Measurements from ENCODE around the gene CCDC14. TPM values are rescaled to one million over a fixed set of nuclear protein-coding genes. Genes with fewer than 3 reads are reported as not detected.

The CCDC14 gene
- total RNA-seq, 2 experiments from 2014 or later, result 82.9 to 106 TPM

DNA sequence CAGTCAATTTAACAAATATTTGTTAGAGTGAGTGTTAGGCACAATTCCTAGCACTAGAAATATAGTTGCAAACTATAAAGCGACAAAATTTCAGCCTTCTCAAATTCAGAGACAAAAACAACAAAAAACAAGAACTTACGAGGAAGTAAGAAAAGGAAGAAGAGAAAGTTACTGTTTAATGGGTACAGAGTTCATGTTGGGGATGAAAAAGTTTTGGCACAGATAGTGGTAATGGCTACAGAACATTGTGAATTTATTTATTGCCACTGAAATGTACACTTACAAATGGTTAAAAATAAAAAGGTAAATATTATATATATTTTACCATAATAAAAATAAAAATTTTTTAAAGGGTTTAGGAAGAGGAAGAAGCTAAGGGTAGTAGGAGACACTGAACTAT is 21.3 kb downstream of the CCDC14 start:
- intact Hi-C loops (cut with micrococcal nuclease; ENCODE audit: unreplicated experiment), result no loop called here
- CTCF ChIA-PET (ENCODE audit: unreplicated experiment), result no interaction called here

DNA sequence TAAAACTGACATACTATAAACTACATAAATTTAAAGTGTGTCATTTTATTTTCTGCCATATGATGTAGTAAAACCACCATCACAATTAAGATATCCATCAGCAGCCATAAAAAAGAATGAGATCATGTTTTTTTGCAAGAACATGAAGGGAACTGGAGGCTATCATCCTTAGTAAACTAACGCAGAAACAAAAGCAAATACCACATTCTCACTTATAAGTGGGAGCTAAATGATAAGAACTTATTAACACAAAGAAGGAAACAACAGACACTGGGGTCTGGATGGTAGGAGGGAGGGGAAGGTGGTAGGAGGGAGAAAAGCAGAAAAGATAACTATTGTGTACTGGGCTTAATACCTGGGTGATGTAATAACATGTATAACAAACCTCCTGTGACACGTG is 24.6 kb downstream of the CCDC14 start:
- Histone ChIP-seq H3K9me2 (ENCODE audit: insufficient read depth, low read length) (no peaks in the 10 kb centered on the region), H3K36me3 (ENCODE audit: insufficient read depth, low read length) (peaks cover 89% of the 10 kb centered on the region), H3K4me2 (ENCODE audit: low read length) (no peak overlapping the region), H3K79me2 (ENCODE audit: insufficient read depth, low read depth, low read length) (no peaks in the 10 kb centered on the region), H3K9me3 (ENCODE audit: low read length) (no peaks in the 10 kb centered on the region), H3K27ac (ENCODE audit: low read depth, low read length, poor library complexity, severe bottlenecking) (no peak overlapping the region), H2AFZ (ENCODE audit: low read length) (no peak overlapping the region), H4K20me1 (ENCODE audit: insufficient read depth, low read length) (no peaks in the 10 kb centered on the region), H3K4me1 (ENCODE audit: insufficient read depth, low read length, poor library complexity, severe bottlenecking) (no peaks in the 10 kb centered on the region), H3K4me3 (ENCODE audit: low read depth, low read length, poor library complexity, severe bottlenecking) (no peak overlapping the region)
- DNase-seq (ENCODE audit: low spot score), result no peak
- no TSS peak for BruUV-seq (replicated peaks)
- intact Hi-C loops (cut with micrococcal nuclease; ENCODE audit: unreplicated experiment), result no loop called here
- ChIA-PET CTCF (ENCODE audit: unreplicated experiment) (no interaction called here), POLR2A (no interaction called here)
- TF ChIP-seq, protein P1, sequence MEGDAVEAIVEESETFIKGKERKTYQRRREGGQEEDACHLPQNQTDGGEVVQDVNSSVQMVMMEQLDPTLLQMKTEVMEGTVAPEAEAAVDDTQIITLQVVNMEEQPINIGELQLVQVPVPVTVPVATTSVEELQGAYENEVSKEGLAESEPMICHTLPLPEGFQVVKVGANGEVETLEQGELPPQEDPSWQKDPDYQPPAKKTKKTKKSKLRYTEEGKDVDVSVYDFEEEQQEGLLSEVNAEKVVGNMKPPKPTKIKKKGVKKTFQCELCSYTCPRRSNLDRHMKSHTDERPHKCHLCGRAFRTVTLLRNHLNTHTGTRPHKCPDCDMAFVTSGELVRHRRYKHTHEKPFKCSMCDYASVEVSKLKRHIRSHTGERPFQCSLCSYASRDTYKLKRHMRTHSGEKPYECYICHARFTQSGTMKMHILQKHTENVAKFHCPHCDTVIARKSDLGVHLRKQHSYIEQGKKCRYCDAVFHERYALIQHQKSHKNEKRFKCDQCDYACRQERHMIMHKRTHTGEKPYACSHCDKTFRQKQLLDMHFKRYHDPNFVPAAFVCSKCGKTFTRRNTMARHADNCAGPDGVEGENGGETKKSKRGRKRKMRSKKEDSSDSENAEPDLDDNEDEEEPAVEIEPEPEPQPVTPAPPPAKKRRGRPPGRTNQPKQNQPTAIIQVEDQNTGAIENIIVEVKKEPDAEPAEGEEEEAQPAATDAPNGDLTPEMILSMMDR (conservative IDR thresholded peaks at IDR 0.05; ENCODE audit: low read length), result no peak
- TF ChIP-seq EZH2phosphoT487 (IDR thresholded peaks at IDR 0.05; ENCODE audit: borderline replicate concordance, low read depth, low read length), result no peak

More for the DNA sequence above, 21.3 kb downstream of the CCDC14 start:
- TF ChIP-seq, protein P1 (conservative IDR thresholded peaks at IDR 0.05; ENCODE audit: low read length), result no peak
- no TSS peak for BruUV-seq (replicated peaks)
- Histone ChIP-seq H3K4me2 (ENCODE audit: low read length) (no peak overlapping the region), H3K4me1 (ENCODE audit: insufficient read depth, low read length, poor library complexity, severe bottlenecking) (no peaks in the 10 kb centered on the region), H2AFZ (ENCODE audit: low read length) (no peak overlapping the region), H3K79me2 (ENCODE audit: insufficient read depth, low read depth, low read length) (no peaks in the 10 kb centered on the region), H3K9me3 (ENCODE audit: low read length) (no peaks in the 10 kb centered on the region), H4K20me1 (ENCODE audit: insufficient read depth, low read length) (no peaks in the 10 kb centered on the region), H3K27ac (ENCODE audit: low read depth, low read length, poor library complexity, severe bottlenecking) (no peak overlapping the region), H3K9me2 (ENCODE audit: insufficient read depth, low read length) (no peaks in the 10 kb centered on the region), H3K36me3 (ENCODE audit: insufficient read depth, low read length) (peaks cover 91% of the 10 kb centered on the region), H3K4me3 (ENCODE audit: low read depth, low read length, poor library complexity, severe bottlenecking) (no peak overlapping the region)
- DNase-seq (ENCODE audit: low spot score), result no peak
- POLR2A ChIA-PET, result interaction anchor here (2.0 kb wide), 1 partner anchor 21 kb away, joined by 5 read pairs; the partner anchor contains the start of gene CCDC14

DNA sequence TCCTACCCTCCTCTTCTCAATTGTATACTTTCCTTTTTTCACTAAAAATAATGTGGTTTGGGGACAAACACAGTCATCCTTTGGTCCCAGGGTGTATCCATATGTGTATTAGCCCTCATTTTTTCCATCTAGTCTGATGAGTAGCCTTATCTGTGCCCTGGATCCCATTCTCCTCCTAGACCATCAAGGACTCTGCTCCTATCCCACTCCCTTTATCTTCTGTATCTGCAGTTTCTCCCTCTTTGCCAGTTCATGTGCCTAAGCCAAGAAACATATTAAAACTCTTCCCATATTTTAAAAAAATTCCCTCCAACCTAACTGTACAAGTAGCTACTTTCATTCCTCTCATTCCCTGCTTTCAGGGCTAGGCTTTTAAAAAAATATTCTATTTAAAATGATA is 25.2 kb downstream of the CCDC14 start:
- peaks cover 89% of the 10 kb centered on the region for H3K36me3 ChIP-seq (ENCODE audit: insufficient read depth, low read length)
- no peak overlapping the region for H3K4me2 ChIP-seq (ENCODE audit: low read length)
- CTCF ChIA-PET (ENCODE audit: unreplicated experiment), result no interaction called here
- no peak for DNase-seq (ENCODE audit: low spot score)
- BruUV-seq (replicated peaks), result no TSS peak
- no peak overlapping the region for H3K4me3 ChIP-seq (ENCODE audit: low read depth, low read length, poor library complexity, severe bottlenecking)
- H3K9me2 ChIP-seq (ENCODE audit: insufficient read depth, low read length), result no peaks in the 10 kb centered on the region
- TF ChIP-seq, protein P1 (conservative IDR thresholded peaks at IDR 0.05; ENCODE audit: low read length), result no peak
- TF ChIP-seq EZH2phosphoT487 (IDR thresholded peaks at IDR 0.05; ENCODE audit: borderline replicate concordance, low read depth, low read length), result no peak
- H3K9me3 ChIP-seq (ENCODE audit: low read length), result no peaks in the 10 kb centered on the region
- H3K4me1 ChIP-seq (ENCODE audit: insufficient read depth, low read length, poor library complexity, severe bottlenecking), result no peaks in the 10 kb centered on the region
- H4K20me1 ChIP-seq (ENCODE audit: insufficient read depth, low read length), result no peaks in the 10 kb centered on the region
- no peaks in the 10 kb centered on the region for H3K79me2 ChIP-seq (ENCODE audit: insufficient read depth, low read depth, low read length)
- no peak overlapping the region for H3K27ac ChIP-seq (ENCODE audit: low read depth, low read length, poor library complexity, severe bottlenecking)
- POLR2A ChIA-PET, result interaction anchor here (1.0 kb wide), 1 partner anchor 9 kb away, joined by 4 read pairs; no protein-coding TSS in a partner anchor
- no peak overlapping the region for H2AFZ ChIP-seq (ENCODE audit: low read length)
- intact Hi-C loops (cut with micrococcal nuclease; ENCODE audit: unreplicated experiment), result no loop called here

Data from OCI-LY7 (cell line).